Esophagus squamous epithelium (tissue), 5 donors: ENCODE measurements around the gene C1orf21. TPM values are rescaled to one million over a fixed set of nuclear protein-coding genes. Genes with fewer than 3 reads are reported as not detected.
A peak's percentile ranks its signal among the peaks of the same experiment; 100 is the strongest.
"Not testable (repeated sequence)": the region's sequence is repeated elsewhere in the genome, so short reads cannot be mapped to it uniquely, and the experiment has no call there.

Experiments used
- DNase-seq: peaks from one replicate; lab custom pipeline; 2025; lab: John Stamatoyannopoulos, UW
- H3K27ac ChIP-seq, 4 donors: fragments of 200-600 bp; sonication (generic); one replicate each; pipeline ENCODE4 v1.5.1; 2016 to 2019; ENCODE audit warnings: mild to moderate bottlenecking in 1 of 4
- H3K27me3 ChIP-seq, 4 donors: fragments of 200-600 bp; sonication (generic); 1 replicate in 3 of 4; 2 replicates in 1 of 4; pipeline versions ENCODE4 v1.5.1 to v1.6.0; 2017 to 2021; ENCODE audit warnings: antibody characterized with exemption in 1 of 4
- H3K36me3 ChIP-seq, 3 donors: fragments of 200-600 bp; sonication (generic); one replicate each; pipeline ENCODE4 v1.5.1; 2016 to 2019
- H3K4me1 ChIP-seq, 3 donors: fragments of 200-600 bp; sonication (generic); one replicate each; pipeline ENCODE4 v1.5.1; 2017 to 2019
- H3K4me3 ChIP-seq, 4 donors: fragments of 200-600 bp; sonication (generic); 1 replicate in 3 of 4; 2 replicates in 1 of 4; pipeline ENCODE4 v1.5.1; 2016 to 2019; ENCODE audit warnings: mild to moderate bottlenecking in 2 of 4, moderate library complexity in 1 of 4
- H3K9me3 ChIP-seq, 3 donors: fragments of 200-600 bp; sonication (generic); one replicate each; pipeline ENCODE4 v1.5.1; 2016 to 2019
- CTCF ChIP-seq, 6 experiments: fragments of 450-650 bp in 4 of 6; fragments of 200-600 bp in 2 of 6; sonication (generic) in 2 of 6; IDR thresholded peaks; one replicate each; pipeline ENCODE4 v1.5.1; 2016 to 2019; ENCODE audit warnings: antibody characterized with exemption in 6 of 6, mild to moderate bottlenecking in 4 of 6, moderate library complexity in 4 of 6
- POLR2A ChIP-seq, 4 donors: fragments of 450-650 bp; IDR thresholded peaks; one replicate each; pipeline ENCODE4 v1.6.1; 2017; ENCODE audit warnings: antibody characterized with exemption in 4 of 4, mild to moderate bottlenecking in 4 of 4, moderate library complexity in 3 of 4
- WGBS, 2 donors: methylation state at CpG; one replicate each; pipeline ENCODE4 v1.1.5; 2018; 5-methylcytosine and 5-hydroxymethylcytosine counted together
- intact Hi-C: fragments of 100-400 bp; cut with DNase I; formaldehyde crosslinking; loops from one replicate; pipeline ENCODE4 v1.15.0; 2022
- total RNA-seq, 4 donors: library from RNA; depleted of rRNA; stranded (reverse); fragments of >200 nt; gene quantifications; one replicate each; pipeline ENCODE4 v1.1.0, GENCODE V29; 2016
- donor health status: DM: yes; HTN: yes; CAD: no.

Gene C1orf21
- 10 to 100 TPM; 14.6 to 55.7 (median 36.2) TPM for total RNA-seq

GRCh38 chr1:184386312-184387068 is at the start of gene C1orf21:
Gene C1orf21, plus strand, starts transcription at chr1:184387029. Its CDS starts 90,481 bp downstream, at chr1:184477510.
- H3K9me3 ChIP-seq: no peaks in the 10 kb centered on the region
- peaks cover 13 to 46% (median 25%) of the 10 kb centered on the region in 3 donors for H3K4me1 ChIP-seq
- WGBS, 2 donors: 1 to 4% methylated on average over 6 to 17 of the region's 73 CpGs
- intact Hi-C loops: loop anchor here (10.0 kb wide), 1 partner anchor 178 kb away; no protein-coding TSS in a partner anchor
- H3K27me3 ChIP-seq: no peaks in the 10 kb centered on the region
- H3K27ac ChIP-seq: peak within 1 kb of the TSS; percentile 87 to 94 (median 90)
- no peaks in the 10 kb centered on the region for H3K36me3 ChIP-seq
- peak within 1 kb of the TSS; percentile 62 to 91 (median 76) for H3K4me3 ChIP-seq
- peak; percentile 6 for DNase-seq
- TF ChIP-seq POLR2A (IDR thresholded peaks at IDR 0.05) (peak in 1 of 4 donors; percentile 91), CTCF (IDR thresholded peaks at IDR 0.05) (no peak)

- H3K4me3 ChIP-seq, H3K36me3 ChIP-seq, DNase-seq, intact Hi-C loops, H3K27me3 ChIP-seq, H3K4me1 ChIP-seq, H3K9me3 ChIP-seq, H3K27ac ChIP-seq: not testable (repeated sequence)
- 100% methylated on average over 1 of the region's 1 CpG; no CpG with 5 or more reads in 1 of the 2 donors for WGBS, 2 donors
Observed at GRCh38 chr1:184337865-184338264, 49.0 kb upstream of the C1orf21 start.

GRCh38 chr1:184340984-184341383 is 45.8 kb upstream of the C1orf21 start:
- 83% methylated on average over 1 of the region's 1 CpG; no CpG with 5 or more reads in 1 of the 2 donors for WGBS, 2 donors
- peak in 1 of 6 experiments; percentile 17 for TF ChIP-seq CTCF (IDR thresholded peaks at IDR 0.05)
- no peak for TF ChIP-seq POLR2A (IDR thresholded peaks at IDR 0.05)
- intact Hi-C loops: no loop called here
- no peaks in the 10 kb centered on the region for H3K27me3 ChIP-seq
- no peak overlapping the region for H3K4me3 ChIP-seq
- no peaks in the 10 kb centered on the region for H3K9me3 ChIP-seq
- H3K36me3 ChIP-seq: no peaks in the 10 kb centered on the region
- H3K27ac ChIP-seq: no peak overlapping the region
- DNase-seq: no peak
- H3K4me1 ChIP-seq: no peaks in the 10 kb centered on the region

- WGBS, 2 donors: 71 to 76% methylated on average over 2 of the region's 2 CpGs
- intact Hi-C loops: no loop called here
- H3K27ac ChIP-seq: no peak overlapping the region
- no peaks in the 10 kb centered on the region for H3K36me3 ChIP-seq
- H3K27me3 ChIP-seq: no peaks in the 10 kb centered on the region
- H3K4me1 ChIP-seq: no peaks in the 10 kb centered on the region
- TF ChIP-seq CTCF (IDR thresholded peaks at IDR 0.05): no peak
- TF ChIP-seq POLR2A (IDR thresholded peaks at IDR 0.05): no peak
- H3K9me3 ChIP-seq: no peaks in the 10 kb centered on the region
- DNase-seq: no peak
- H3K4me3 ChIP-seq: no peak overlapping the region
Observed at GRCh38 chr1:184350573-184350972, 36.3 kb upstream of the C1orf21 start.

GRCh38 chr1:184351416-184351975 is 35.3 kb upstream of the C1orf21 start:
- TF ChIP-seq CTCF (IDR thresholded peaks at IDR 0.05) (no peak), POLR2A (IDR thresholded peaks at IDR 0.05) (no peak)
- Histone ChIP-seq H3K27me3 (no peaks in the 10 kb centered on the region), H3K4me1 (no peaks in the 10 kb centered on the region), H3K9me3 (no peaks in the 10 kb centered on the region), H3K27ac (no peak overlapping the region), H3K36me3 (no peaks in the 10 kb centered on the region), H3K4me3 (no peak overlapping the region)
- intact Hi-C loops: no loop called here
- WGBS, 2 donors: 71 to 85% methylated on average over 3 of the region's 3 CpGs
- DNase-seq: no peak
